Measurements from ENCODE around the gene VPS4A. TPM values are rescaled to one million over a fixed set of nuclear protein-coding genes. Genes with fewer than 3 reads are reported as not detected.
A peak's percentile ranks its signal among the peaks of the same experiment; 100 is the strongest.

VPS4A gene
- total and polyA plus RNA-seq, 3 donors from 2014 or later: 31.9 to 43.1 (median 39.8) TPM

- intact Hi-C loops (cut with DNase I; ENCODE audit: low total_unique reads): no loop called here
- no peaks in the 10 kb centered on the region for H3K9me3 ChIP-seq
- H3K4me1 ChIP-seq: peaks cover 13% of the 10 kb centered on the region
- no peak overlapping the region for H3K27ac ChIP-seq
- no peaks in the 10 kb centered on the region for H3K36me3 ChIP-seq (ENCODE audit: low read depth, missing control alignments)
- TF ChIP-seq CTCF (IDR thresholded peaks at IDR 0.05) (no peak), POLR2A (IDR thresholded peaks at IDR 0.05) (no peak)
- no peak for DNase-seq
- H3K4me3 ChIP-seq: no peak overlapping the region
- H3K27me3 ChIP-seq: no peaks in the 10 kb centered on the region
- 91 to 95% methylated on average over 6 to 9 of the region's 9 CpGs for WGBS, 2 donors
Observed at GRCh38 chr16:69334696-69335095, 23.5 kb downstream of the VPS4A start.

- intact Hi-C loops (cut with DNase I; ENCODE audit: low total_unique reads): no loop called here
- TF ChIP-seq CTCF (IDR thresholded peaks at IDR 0.05) (no peak), POLR2A (IDR thresholded peaks at IDR 0.05) (no peak)
- Histone ChIP-seq H3K36me3 (ENCODE audit: low read depth, missing control alignments) (no peaks in the 10 kb centered on the region), H3K9me3 (no peaks in the 10 kb centered on the region), H3K4me1 (peaks cover 16% of the 10 kb centered on the region), H3K27ac (peak overlapping the region; percentile 84 to 86), H3K27me3 (no peaks in the 10 kb centered on the region), H3K4me3 (peak overlapping the region; percentile 85 to 90)
- 15 to 20% methylated on average over 26 to 46 of the region's 46 CpGs for WGBS, 2 donors
- DNase-seq: no peak
Observed at GRCh38 chr16:69338557-69339288, 27.6 kb downstream of the VPS4A start.

- WGBS, 2 donors: 0 to 1% methylated on average over 37 to 42 of the region's 77 CpGs
- peak within 1 kb of the TSS; percentile 85 to 90 for H3K4me3 ChIP-seq
- no peaks in the 10 kb centered on the region for H3K9me3 ChIP-seq
- peaks cover 16% of the 10 kb centered on the region for H3K4me1 ChIP-seq
- peak; percentile 98 for DNase-seq
- intact Hi-C loops (cut with DNase I; ENCODE audit: low total_unique reads): no loop called here
- H3K27me3 ChIP-seq: no peaks in the 10 kb centered on the region
- H3K36me3 ChIP-seq (ENCODE audit: low read depth, missing control alignments): no peaks in the 10 kb centered on the region
- TF ChIP-seq CTCF (IDR thresholded peaks at IDR 0.05) (peak; percentile 85 to 93 (median 93)), POLR2A (IDR thresholded peaks at IDR 0.05) (peak; percentile 6)
- H3K27ac ChIP-seq: peak within 1 kb of the TSS; percentile 84 to 86
Observed at GRCh38 chr16:69339289-69340094, 28.3 kb downstream of the VPS4A start, which contains the start of the genes COG8 and NIP7. TSS of gene COG8 (minus strand) at chr16:69339564. CDS start at chr16:69339552, 12 bp downstream. TSS of gene NIP7 (plus strand) at chr16:69339772. CDS start at chr16:69339830, 58 bp downstream.

- H3K27me3 ChIP-seq: no peaks in the 10 kb centered on the region
- TF ChIP-seq POLR2A (IDR thresholded peaks at IDR 0.05) (no peak), CTCF (IDR thresholded peaks at IDR 0.05) (no peak)
- H3K27ac ChIP-seq: peak overlapping the region; percentile 84 to 86
- no peaks in the 10 kb centered on the region for H3K36me3 ChIP-seq (ENCODE audit: low read depth, missing control alignments)
- no peaks in the 10 kb centered on the region for H3K9me3 ChIP-seq
- DNase-seq: no peak
- H3K4me1 ChIP-seq: peaks cover 16% of the 10 kb centered on the region
- intact Hi-C loops (cut with DNase I; ENCODE audit: low total_unique reads): no loop called here
- peak overlapping the region; percentile 85 to 90 for H3K4me3 ChIP-seq
- 3 to 6% methylated on average over 14 to 16 of the region's 16 CpGs for WGBS, 2 donors
Observed at GRCh38 chr16:69340095-69340644, 29.0 kb downstream of the VPS4A start.

Data from testis (tissue), 3 donors.